HEK293T (cell line): ENCODE data around the gene ZNF200.

Source experiments
- CTCF ChIA-PET: fragments of 350-600 bp; formaldehyde crosslinking; extraction: SDS; loops from one replicate; lab custom pipeline; 2021; ENCODE audit warnings: antibody characterized with exemption, inconsistent platforms; lab: Yijun Ruan, JAX
- POLR2A ChIA-PET: fragments of 350-600 bp; formaldehyde crosslinking; extraction: SDS; loops from one replicate; lab custom pipeline; 2020; ENCODE audit warnings: antibody characterized with exemption, inconsistent platforms; lab: Yijun Ruan, JAX
- DNase-seq: peaks from one replicate; pipeline ENCODE4 v3.0.0; 2012; ENCODE audit warnings: mixed read lengths; ENCODE audit errors: extremely low spot score
- ARNT ChIP-seq: fragments of 450-650 bp; IDR thresholded peaks from 2 replicates; pipeline ENCODE4 v1.6.1; 2017; ENCODE audit warnings: mild to moderate bottlenecking
- BHLHE40 ChIP-seq: fragments of 450-650 bp; IDR thresholded peaks from 2 replicates; pipeline ENCODE4 v1.6.1; 2016; ENCODE audit warnings: mild to moderate bottlenecking, moderate library complexity, borderline replicate concordance
- CTBP1 ChIP-seq: fragments of 450-650 bp; IDR thresholded peaks from 2 replicates; pipeline ENCODE4 v1.6.1; 2016; ENCODE audit warnings: borderline replicate concordance
- ELF4 ChIP-seq: fragments of 450-650 bp; IDR thresholded peaks from 2 replicates; pipeline ENCODE4 v1.6.1; 2017; ENCODE audit warnings: antibody characterized with exemption
- FOXA1 ChIP-seq: fragments of 450-650 bp; IDR thresholded peaks from 2 replicates; pipeline ENCODE4 v1.6.1; 2016; ENCODE audit warnings: mild to moderate bottlenecking
- FOXK2 ChIP-seq: fragments of 450-650 bp; IDR thresholded peaks from 2 replicates; pipeline ENCODE4 v1.6.1; 2016; ENCODE audit warnings: mild to moderate bottlenecking
- FOXM1 ChIP-seq: fragments of 450-650 bp; IDR thresholded peaks from 2 replicates; pipeline ENCODE4 v1.6.1; 2017; ENCODE audit warnings: mild to moderate bottlenecking, borderline replicate concordance
- HDGF ChIP-seq: fragments of 450-650 bp; IDR thresholded peaks from 2 replicates; pipeline ENCODE4 v1.6.1; 2017; ENCODE audit warnings: antibody characterized with exemption, borderline replicate concordance
- L3MBTL2 ChIP-seq: fragments of 450-650 bp; conservative IDR thresholded peaks from 2 replicates; pipeline ENCODE4 v1.6.1; 2016; ENCODE audit warnings: mild to moderate bottlenecking
- LEF1 ChIP-seq: fragments of 450-650 bp; IDR thresholded peaks from 2 replicates; pipeline ENCODE4 v1.6.1; 2017; ENCODE audit warnings: mild to moderate bottlenecking, borderline replicate concordance
- NFRKB ChIP-seq: fragments of 450-650 bp; IDR thresholded peaks from 2 replicates; pipeline ENCODE4 v1.6.1; 2016; ENCODE audit warnings: mild to moderate bottlenecking, moderate library complexity
- PKNOX1 ChIP-seq: fragments of 450-650 bp; IDR thresholded peaks from 2 replicates; pipeline ENCODE4 v1.6.1; 2016
- SP1 ChIP-seq: fragments of 450-650 bp; IDR thresholded peaks from 2 replicates; pipeline ENCODE4 v1.6.1; 2017
- SUZ12 ChIP-seq: fragments of 450-650 bp; IDR thresholded peaks from 2 replicates; pipeline ENCODE4 v1.6.1; 2016; ENCODE audit warnings: mild to moderate bottlenecking
- TARDBP ChIP-seq: fragments of 450-650 bp; IDR thresholded peaks from 2 replicates; pipeline ENCODE4 v1.6.1; 2016
- ZNF384 ChIP-seq: fragments of 450-650 bp; IDR thresholded peaks from 2 replicates; pipeline ENCODE4 v1.6.1; 2016

ZNF200 gene

GRCh38 chr16:3235856-3236669 lies 1.1 kb upstream of the ZNF200 start:
- ChIA-PET POLR2A (interaction anchor here (0.6 to 1.7 kb wide), 2 partner anchors 31 to 47 kb away, joined by 3 to 6 read pairs; partner anchors contain the start of gene ZNF263), CTCF (no interaction called here)
- TF ChIP-seq BHLHE40 (no peak), LEF1 (no peak), ELF4 (no peak), FOXK2 (no peak), SUZ12 (no peak), NFRKB (no peak), CTBP1 (no peak), PKNOX1 (no peak), FOXA1 (no peak), FOXM1 (no peak), HDGF (no peak), SP1 (no peak), L3MBTL2 (no peak)
- DNase-seq, result peak; percentile 76

GRCh38 chr16:3234543-3234856 lies 458 bp downstream of the ZNF200 start:
- no peak for TF ChIP-seq LEF1
- ChIA-PET CTCF (no interaction called here), POLR2A (interaction anchor here (0.5 to 1.7 kb wide), 5 partner anchors 16 to 130 kb away, joined by 3 to 6 read pairs (median 3); no protein-coding TSS in a partner anchor)
- no peak for DNase-seq

GRCh38 chr16:3223913-3224515 lies 10.9 kb downstream of the ZNF200 start:
- no peak for DNase-seq
- TF ChIP-seq L3MBTL2, result 0 out of 2 replicates have a peak, but pooled peaks have one; percentile 10
- no peak for TF ChIP-seq HDGF
- POLR2A ChIA-PET, result no interaction called here
- CTCF ChIA-PET, result no interaction called here

GRCh38 chr16:3220839-3221238 lies 14.1 kb downstream of the ZNF200 start:
- ChIA-PET CTCF (no interaction called here), POLR2A (no interaction called here)
- DNase-seq, result no peak
- no peak for TF ChIP-seq SUZ12
- no peak for TF ChIP-seq TARDBP
- no peak for TF ChIP-seq FOXM1
- no peak for TF ChIP-seq ARNT
- TF ChIP-seq CTBP1, result no peak
- no peak for TF ChIP-seq ELF4
- TF ChIP-seq FOXK2, result no peak

GRCh38 chr16:3216263-3216640 lies 18.7 kb downstream of the ZNF200 start:
- TF ChIP-seq SUZ12 (no peak), NFRKB (no peak), PKNOX1 (no peak), ZNF384 (no peak), BHLHE40 (no peak), LEF1 (no peak), FOXK2 (no peak), L3MBTL2 (no peak), TARDBP (no peak), CTBP1 (no peak), ARNT (no peak), FOXM1 (no peak), FOXA1 (no peak)
- ChIA-PET CTCF (no interaction called here), POLR2A (no interaction called here)
- DNase-seq, result no peak

GRCh38 chr16:3215601-3216262 lies 19.2 kb downstream of the ZNF200 start:
- ChIA-PET POLR2A (no interaction called here), CTCF (no interaction called here)
- TF ChIP-seq HDGF (no peak), CTBP1 (no peak), L3MBTL2 (no peak), PKNOX1 (no peak), LEF1 (no peak), SUZ12 (no peak), FOXM1 (no peak), FOXA1 (no peak), SP1 (no peak), BHLHE40 (no peak), ARNT (no peak), ELF4 (no peak), ZNF384 (no peak), NFRKB (no peak)
- no peak for DNase-seq
